Loucy (cell line): ENCODE data around the gene MAP4K5.
A peak's percentile ranks its signal among the peaks of the same experiment; 100 is the strongest.

Experiments
- H2AFZ ChIP-seq: fragments of 200-600 bp; sonication (generic); 2 replicates; pipeline ENCODE4 v1.6.0; 2016; ENCODE audit warnings: antibody characterized with exemption, mild to moderate bottlenecking, low read length, moderate library complexity
- H3F3A ChIP-seq: fragments of 200-600 bp; 2 replicates; pipeline ENCODE4 v1.6.0; 2016; ENCODE audit warnings: antibody characterized with exemption, low read depth, mild to moderate bottlenecking
- H3K27me3 ChIP-seq: fragments of 200-600 bp; sonication (generic); 2 replicates; pipeline ENCODE4 v1.6.1; 2014; ENCODE audit warnings: low read length, mild to moderate bottlenecking; ENCODE audit not compliant: insufficient read depth, poor library complexity, severe bottlenecking
- H3K36me3 ChIP-seq: fragments of 200-600 bp; sonication (generic); 2 replicates; pipeline ENCODE4 v1.6.1; 2016; ENCODE audit warnings: low read length; ENCODE audit not compliant: insufficient read depth
- H3K4me1 ChIP-seq: fragments of 200-600 bp; sonication (generic); 2 replicates; pipeline ENCODE4 v1.5.1; 2014; ENCODE audit warnings: low read length, mild to moderate bottlenecking; ENCODE audit not compliant: insufficient read depth, poor library complexity, severe bottlenecking
- H3K4me2 ChIP-seq: fragments of 200-600 bp; sonication (generic); 2 replicates; pipeline ENCODE4 v1.6.0; 2014; ENCODE audit warnings: antibody characterized with exemption, low read length, low read depth, mild to moderate bottlenecking; ENCODE audit not compliant: poor library complexity, severe bottlenecking
- H3K4me3 ChIP-seq: fragments of 200-600 bp; sonication (generic); 2 replicates; pipeline ENCODE4 v1.5.1; 2014; ENCODE audit warnings: low read length, mild to moderate bottlenecking, mixed read lengths; ENCODE audit not compliant: poor library complexity, severe bottlenecking
- H3K79me2 ChIP-seq: fragments of 200-600 bp; sonication (generic); 2 replicates; pipeline ENCODE4 v1.6.1; 2014; ENCODE audit warnings: low read length; ENCODE audit not compliant: insufficient read depth
- H3K9ac ChIP-seq: fragments of 200-600 bp; sonication (generic); 2 replicates; pipeline ENCODE4 v1.6.0; 2014; ENCODE audit warnings: mild to moderate bottlenecking, low read depth, low read length, moderate library complexity; ENCODE audit not compliant: poor library complexity, severe bottlenecking
- H3K9me2 ChIP-seq: fragments of 200-600 bp; sonication (generic); replicated peaks from 2 replicates; pipeline ENCODE4 v1.6.1; 2016; ENCODE audit warnings: low read depth, low read length, mixed read lengths
- H3K9me3 ChIP-seq: fragments of 200-600 bp; sonication (generic); 2 replicates; pipeline ENCODE4 v1.6.1; 2014; ENCODE audit warnings: mild to moderate bottlenecking, antibody characterized with exemption, low read length, low read depth; ENCODE audit not compliant: insufficient read depth
- H4K20me1 ChIP-seq: fragments of 200-600 bp; sonication (generic); 2 replicates; pipeline ENCODE4 v1.6.0; 2014; ENCODE audit warnings: antibody characterized with exemption, low read length, mild to moderate bottlenecking; ENCODE audit not compliant: insufficient read depth, poor library complexity, severe bottlenecking
- CTCF ChIP-seq: fragments of 200-600 bp; sonication (generic); conservative IDR thresholded peaks from 2 replicates; pipeline ENCODE4 v1.5.1; 2014; ENCODE audit warnings: mild to moderate bottlenecking, antibody characterized with exemption, low read length
- EZH2phosphoT487 ChIP-seq: fragments of 200-600 bp; IDR thresholded peaks from 2 replicates; pipeline ENCODE4 v1.6.1; 2018; ENCODE audit warnings: antibody characterized with exemption, mild to moderate bottlenecking, moderate library complexity, borderline replicate concordance

Gene MAP4K5

GRCh38 chr14:50528000-50528399 is 4.4 kb downstream of the MAP4K5 start:
- TF ChIP-seq EZH2phosphoT487 = no peak
- H3F3A ChIP-seq = no peaks in the 10 kb centered on the region
- H3K9me2 ChIP-seq = no peaks in the 10 kb centered on the region
- peaks cover 78% of the 10 kb centered on the region for H4K20me1 ChIP-seq
- no peaks in the 10 kb centered on the region for H3K9me3 ChIP-seq
- peaks cover 90% of the 10 kb centered on the region for H3K79me2 ChIP-seq
- H3K4me3 ChIP-seq = peak overlapping the region; percentile 83
- H2AFZ ChIP-seq = no peak overlapping the region
- no peak overlapping the region for H3K9ac ChIP-seq
- H3K4me2 ChIP-seq = peak overlapping the region; percentile 99
- no peaks in the 10 kb centered on the region for H3K36me3 ChIP-seq
- peaks cover 74% of the 10 kb centered on the region for H3K4me1 ChIP-seq
- no peaks in the 10 kb centered on the region for H3K27me3 ChIP-seq

GRCh38 chr14:50524731-50525515 is 7.4 kb downstream of the MAP4K5 start:
- H3K4me3 ChIP-seq = peak overlapping the region; percentile 13
- no peak overlapping the region for H2AFZ ChIP-seq
- H3K9ac ChIP-seq = no peak overlapping the region
- no peaks in the 10 kb centered on the region for H3K27me3 ChIP-seq
- H3K4me1 ChIP-seq = peaks cover 63% of the 10 kb centered on the region
- no peaks in the 10 kb centered on the region for H3K36me3 ChIP-seq
- H3K9me2 ChIP-seq = no peaks in the 10 kb centered on the region
- no peaks in the 10 kb centered on the region for H3F3A ChIP-seq
- TF ChIP-seq EZH2phosphoT487 (no peak), CTCF (no peak)
- H3K9me3 ChIP-seq = no peaks in the 10 kb centered on the region
- H4K20me1 ChIP-seq = peaks cover 77% of the 10 kb centered on the region
- H3K79me2 ChIP-seq = peaks cover 97% of the 10 kb centered on the region
- H3K4me2 ChIP-seq = peak overlapping the region; percentile 48

- H4K20me1 ChIP-seq = peaks cover 72% of the 10 kb centered on the region
- H3K9ac ChIP-seq = no peak overlapping the region
- no peaks in the 10 kb centered on the region for H3K27me3 ChIP-seq
- H3F3A ChIP-seq = no peaks in the 10 kb centered on the region
- H3K4me2 ChIP-seq = peak overlapping the region; percentile 48
- H3K9me3 ChIP-seq = no peaks in the 10 kb centered on the region
- peaks cover 55% of the 10 kb centered on the region for H3K4me1 ChIP-seq
- no peaks in the 10 kb centered on the region for H3K9me2 ChIP-seq
- peak overlapping the region; percentile 13 for H3K4me3 ChIP-seq
- no peak overlapping the region for H2AFZ ChIP-seq
- no peak for TF ChIP-seq CTCF
- no peak for TF ChIP-seq EZH2phosphoT487
- H3K36me3 ChIP-seq = no peaks in the 10 kb centered on the region
- H3K79me2 ChIP-seq = peaks cover 92% of the 10 kb centered on the region
Measured at GRCh38 chr14:50524060-50524459, 8.3 kb downstream of the MAP4K5 start.
